BE2C (cell line): Measurements from ENCODE around the gene TCF15. TPM values are rescaled to one million over a fixed set of nuclear protein-coding genes. Genes with fewer than 3 reads are reported as not detected.

Experiments
- DNase-seq: peaks from one replicate; pipeline ENCODE4 v3.0.0-alpha.2; 2020
- H3K27me3 ChIP-seq: fragments of 250-450 bp; sonication (Bioruptor Pico); 2 replicates; pipeline ENCODE4 v1.5.1; 2020; ENCODE audit warnings: mild to moderate bottlenecking
- H3K36me3 ChIP-seq: fragments of 250-450 bp; sonication (Bioruptor Pico); 2 replicates; pipeline ENCODE4 v1.5.1; 2020; ENCODE audit warnings: mild to moderate bottlenecking
- H3K4me1 ChIP-seq: fragments of 250-450 bp; sonication (Bioruptor Pico); 2 replicates; pipeline ENCODE4 v1.5.1; 2020
- H3K4me3 ChIP-seq: 2 replicates; pipeline ENCODE4 v1.5.1; 2011; ENCODE audit warnings: low read depth, low read length
- H3K9me3 ChIP-seq: fragments of 250-450 bp; sonication (Bioruptor Pico); 2 replicates; pipeline ENCODE4 v1.5.1; 2020
- polyA plus RNA-seq: library from polyadenylated mRNA; unstranded; fragments of >200 nt; gene quantifications from one replicate; pipeline ENCODE4 v1.2.1, GENCODE V29; 2012; ENCODE audit warnings: low read depth, missing spikeins; ENCODE audit not compliant: insufficient read length, insufficient read depth
- TF ChIP-seq, protein P1 (sequence below): IDR thresholded peaks from 2 replicates; pipeline ENCODE4 v1.5.1; 2012; ENCODE audit warnings: mild to moderate bottlenecking, low read depth, low read length

TCF15 gene, protein sequence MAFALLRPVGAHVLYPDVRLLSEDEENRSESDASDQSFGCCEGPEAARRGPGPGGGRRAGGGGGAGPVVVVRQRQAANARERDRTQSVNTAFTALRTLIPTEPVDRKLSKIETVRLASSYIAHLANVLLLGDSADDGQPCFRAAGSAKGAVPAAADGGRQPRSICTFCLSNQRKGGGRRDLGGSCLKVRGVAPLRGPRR
- not detected for polyA plus RNA-seq

DNA sequence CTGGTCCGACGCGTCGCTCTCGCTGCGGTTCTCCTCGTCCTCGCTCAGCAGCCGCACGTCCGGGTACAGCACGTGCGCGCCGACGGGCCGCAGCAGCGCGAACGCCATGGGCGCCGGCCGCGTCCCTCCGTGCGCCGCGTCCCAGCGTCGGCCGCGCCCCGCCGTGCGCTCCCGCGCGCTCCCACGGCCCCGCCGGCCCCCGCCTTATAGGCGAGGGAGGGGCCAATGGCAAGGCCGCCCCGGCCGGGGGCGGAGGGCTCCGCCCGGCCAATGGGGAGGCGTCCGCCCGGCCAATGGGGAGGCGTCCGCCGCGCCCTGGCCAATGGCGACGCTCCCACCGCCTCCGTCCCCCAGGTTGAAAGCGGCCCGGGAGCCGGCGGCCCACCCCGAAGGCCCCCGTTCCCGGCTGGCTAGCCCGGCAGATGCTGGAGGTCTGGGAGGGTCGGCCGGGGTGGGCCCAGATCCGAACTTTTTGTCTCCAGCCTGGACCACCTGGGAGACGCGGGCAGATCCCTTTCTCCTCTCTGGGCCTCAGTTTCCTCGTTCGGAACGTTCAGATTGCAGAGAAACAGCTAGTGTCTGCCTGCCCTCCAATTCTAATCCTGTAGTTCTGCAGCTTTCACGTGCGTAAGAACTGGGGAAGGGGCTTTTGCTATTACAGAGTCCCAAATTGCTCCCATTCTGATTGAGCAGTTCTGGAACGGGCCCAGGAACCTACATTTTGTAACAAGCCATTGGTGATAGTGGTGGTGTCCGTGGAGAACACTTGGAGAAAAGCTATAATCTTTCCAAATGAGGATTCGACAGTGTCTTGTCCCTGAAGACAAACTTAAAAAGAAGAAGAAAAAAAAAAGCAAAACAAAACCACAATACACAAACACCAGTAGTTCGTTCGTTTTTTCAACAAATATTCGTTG is at the start of gene TCF15:
TSS of gene TCF15 (minus strand) at position 180 of the 917 bp plus-strand sequence. CDS start at position 108, 72 bp downstream.
- DNase-seq: peak; percentile 75
- Histone ChIP-seq H3K36me3 (no peaks in the 10 kb centered on the region), H3K9me3 (no peaks in the 10 kb centered on the region), H3K27me3 (peaks cover 8% of the 10 kb centered on the region), H3K4me3 (peak within 1 kb of the TSS; percentile 35), H3K4me1 (no peaks in the 10 kb centered on the region)
- TF ChIP-seq, protein P1, sequence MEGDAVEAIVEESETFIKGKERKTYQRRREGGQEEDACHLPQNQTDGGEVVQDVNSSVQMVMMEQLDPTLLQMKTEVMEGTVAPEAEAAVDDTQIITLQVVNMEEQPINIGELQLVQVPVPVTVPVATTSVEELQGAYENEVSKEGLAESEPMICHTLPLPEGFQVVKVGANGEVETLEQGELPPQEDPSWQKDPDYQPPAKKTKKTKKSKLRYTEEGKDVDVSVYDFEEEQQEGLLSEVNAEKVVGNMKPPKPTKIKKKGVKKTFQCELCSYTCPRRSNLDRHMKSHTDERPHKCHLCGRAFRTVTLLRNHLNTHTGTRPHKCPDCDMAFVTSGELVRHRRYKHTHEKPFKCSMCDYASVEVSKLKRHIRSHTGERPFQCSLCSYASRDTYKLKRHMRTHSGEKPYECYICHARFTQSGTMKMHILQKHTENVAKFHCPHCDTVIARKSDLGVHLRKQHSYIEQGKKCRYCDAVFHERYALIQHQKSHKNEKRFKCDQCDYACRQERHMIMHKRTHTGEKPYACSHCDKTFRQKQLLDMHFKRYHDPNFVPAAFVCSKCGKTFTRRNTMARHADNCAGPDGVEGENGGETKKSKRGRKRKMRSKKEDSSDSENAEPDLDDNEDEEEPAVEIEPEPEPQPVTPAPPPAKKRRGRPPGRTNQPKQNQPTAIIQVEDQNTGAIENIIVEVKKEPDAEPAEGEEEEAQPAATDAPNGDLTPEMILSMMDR: no peak

DNA sequence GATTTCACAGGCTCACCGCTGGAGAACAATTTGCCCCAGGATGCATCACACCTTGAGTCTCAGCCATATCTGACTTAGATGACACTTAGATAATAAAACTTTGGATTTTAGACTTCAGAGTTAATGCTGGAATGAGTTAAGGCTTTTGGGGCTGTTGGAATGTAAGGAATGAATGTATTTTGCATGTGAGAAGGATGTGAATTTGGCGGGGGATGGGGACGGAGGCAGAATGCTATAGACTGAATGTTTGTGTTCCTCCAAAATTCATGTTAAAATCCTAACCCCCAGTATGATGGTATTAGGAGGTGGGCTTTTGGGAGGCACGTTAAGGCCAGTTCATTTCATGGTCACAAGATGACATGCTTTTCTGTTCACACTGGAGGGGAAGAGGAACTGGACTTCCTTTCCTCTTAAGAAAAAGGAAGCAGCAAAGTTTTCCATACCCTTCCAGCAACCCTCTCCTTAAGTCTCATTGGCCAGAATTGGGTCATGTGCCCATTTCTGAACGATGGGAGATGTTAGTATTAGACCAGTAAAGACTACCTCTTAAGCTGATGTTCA is 48.7 kb upstream of the TCF15 start:
- no peak for DNase-seq
- Histone ChIP-seq H3K4me1 (no peaks in the 10 kb centered on the region), H3K36me3 (no peaks in the 10 kb centered on the region), H3K4me3 (no peak overlapping the region), H3K27me3 (no peaks in the 10 kb centered on the region), H3K9me3 (no peaks in the 10 kb centered on the region)
- TF ChIP-seq, protein P1: no peak

DNA sequence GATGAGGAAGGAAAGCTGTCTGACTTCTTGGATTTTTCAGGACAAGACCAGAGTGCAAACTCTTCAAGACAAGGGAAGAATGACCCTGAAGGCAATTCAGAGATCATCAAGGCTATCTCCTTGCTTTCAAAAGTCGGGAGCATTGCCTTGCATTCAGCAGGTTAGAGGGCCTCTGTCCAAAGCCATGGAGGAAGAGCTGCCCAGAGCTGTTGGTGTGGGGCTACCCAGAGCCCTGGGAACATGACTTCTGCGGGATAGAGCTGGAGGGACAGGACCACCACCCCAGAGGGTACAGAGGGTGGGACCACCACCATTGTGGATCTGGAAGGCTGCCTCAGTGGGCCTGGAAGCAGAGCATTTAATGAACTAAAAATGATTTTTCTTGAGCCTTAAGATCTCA is 48.1 kb upstream of the TCF15 start:
- Histone ChIP-seq H3K4me1 (no peaks in the 10 kb centered on the region), H3K27me3 (no peaks in the 10 kb centered on the region), H3K36me3 (no peaks in the 10 kb centered on the region), H3K9me3 (no peaks in the 10 kb centered on the region), H3K4me3 (no peak overlapping the region)
- DNase-seq: no peak
- TF ChIP-seq, protein P1: no peak

DNA sequence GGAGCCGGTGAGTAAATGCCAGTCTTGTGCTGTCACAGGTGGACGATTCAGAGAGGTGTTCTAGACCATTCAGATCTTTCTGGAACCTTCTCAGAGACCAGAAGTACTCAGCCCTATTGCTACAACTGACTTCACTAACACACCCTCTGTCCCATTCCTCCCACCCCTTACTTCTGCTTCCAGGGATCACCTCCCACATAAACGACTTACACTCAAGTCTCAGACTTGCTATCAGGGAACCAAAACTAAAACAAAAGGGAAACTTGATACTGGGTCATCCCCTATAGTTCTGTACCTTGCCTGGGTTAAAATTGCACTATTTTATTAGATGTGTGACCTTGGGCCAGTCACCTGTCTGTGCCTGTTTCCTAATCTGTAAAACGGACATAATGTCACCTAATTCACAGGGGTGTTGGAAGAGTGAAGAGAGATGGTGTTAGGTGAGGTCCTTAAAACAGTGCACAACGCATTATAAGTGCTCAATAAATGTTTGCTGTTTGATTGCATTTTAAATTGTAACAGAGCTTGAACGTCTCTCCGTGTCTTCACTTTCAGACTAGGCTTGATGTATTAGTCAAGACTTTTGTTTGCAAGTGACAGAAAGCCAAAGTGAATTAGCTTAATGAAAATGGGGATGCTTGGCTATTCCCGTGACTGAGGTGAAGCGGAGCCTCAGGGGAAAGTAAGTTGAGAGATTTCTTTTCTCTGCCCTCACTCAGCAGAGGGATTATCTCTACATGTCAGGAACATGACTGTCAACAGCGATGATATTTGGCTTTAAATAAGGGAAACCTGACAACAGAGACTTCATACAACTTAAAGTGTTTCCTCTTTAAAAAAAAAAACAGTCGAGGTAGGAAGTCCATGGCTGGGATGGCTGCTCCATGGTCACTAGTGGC is 45.9 kb upstream of the TCF15 start:
- Histone ChIP-seq H3K36me3 (no peaks in the 10 kb centered on the region), H3K27me3 (no peaks in the 10 kb centered on the region)

DNA sequence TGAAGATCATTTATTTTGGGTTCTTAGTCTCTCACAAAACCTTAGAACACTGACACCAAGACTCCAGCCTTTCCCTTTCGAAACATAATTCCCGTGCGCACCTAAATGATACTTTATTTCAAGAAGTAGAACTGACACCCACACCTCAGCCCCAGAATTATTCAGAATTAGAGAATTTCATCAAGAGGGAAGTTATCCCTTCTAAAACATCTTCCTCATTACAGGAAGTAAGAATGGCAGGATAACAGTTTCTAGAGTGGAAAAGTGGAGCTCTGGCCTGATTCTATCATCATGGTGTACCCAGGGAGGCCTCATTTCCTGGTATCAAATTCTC is 44.3 kb upstream of the TCF15 start:
- DNase-seq: no peak
- H3K36me3 ChIP-seq: no peaks in the 10 kb centered on the region
- no peaks in the 10 kb centered on the region for H3K4me1 ChIP-seq
- no peak overlapping the region for H3K4me3 ChIP-seq
- TF ChIP-seq, protein P1: no peak
- no peaks in the 10 kb centered on the region for H3K27me3 ChIP-seq
- H3K9me3 ChIP-seq: no peaks in the 10 kb centered on the region

More for the DNA sequence above, 45.9 kb upstream of the TCF15 start:
- Histone ChIP-seq H3K9me3 (no peaks in the 10 kb centered on the region), H3K4me3 (no peak overlapping the region), H3K4me1 (no peaks in the 10 kb centered on the region)
- no peak for DNase-seq
- TF ChIP-seq, protein P1: no peak
